Astrocyte of the spinal cord (primary cell): Measurements from ENCODE around the gene IL1RAPL2.
"Not testable (repeated sequence)": the region's sequence is repeated elsewhere in the genome, so short reads cannot be mapped to it uniquely, and the experiment has no call there.

Experiments used
- DNase-seq: peaks from one replicate; pipeline ENCODE4 v3.0.0; 2011; ENCODE audit warnings: low read depth, low spot score
- H3K4me3 ChIP-seq: 2 replicates; pipeline ENCODE4 v1.5.1; 2011; ENCODE audit warnings: low read depth, mild to moderate bottlenecking, low read length, moderate library complexity
- CTCF ChIP-seq: IDR thresholded peaks from 2 replicates; pipeline ENCODE4 v1.5.1; 2012; ENCODE audit warnings: low read depth, mild to moderate bottlenecking, low read length, inconsistent platforms
- in situ Hi-C: cut with HindIII; loops from 2 replicates; pipeline ENCODE4 v1.10.0; 2017; ENCODE audit warnings: low sequenced_read_pairs

The IL1RAPL2 gene

GRCh38 chrX:105220636-105221035, 654.6 kb downstream of the IL1RAPL2 start, which contains the start of gene TEX13A:
TSS of gene TEX13A (minus strand) at chrX:105220694. CDS start at chrX:105220397, 297 bp downstream.
- DNase-seq = no peak
- no peak for TF ChIP-seq CTCF
- in situ Hi-C loops = no loop called here

DNA sequence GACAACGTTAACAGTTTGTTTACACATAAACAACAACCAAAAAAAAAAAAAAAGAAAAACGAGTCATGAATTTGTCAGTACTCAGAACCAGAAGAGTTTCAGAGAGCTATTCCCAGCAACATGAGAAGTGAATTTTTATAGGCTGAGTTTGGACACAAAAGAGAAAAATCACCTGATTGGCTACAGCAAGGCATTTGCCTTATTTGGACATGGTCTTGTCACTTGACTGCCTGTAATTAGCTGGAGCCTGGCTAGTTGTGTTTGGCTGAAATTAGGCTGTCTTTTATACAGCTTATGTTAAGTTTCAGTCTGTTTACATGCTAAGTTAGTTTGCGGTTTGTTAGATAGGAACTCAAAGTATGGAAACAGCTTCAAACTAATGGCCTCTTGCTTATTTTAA, 655.4 kb downstream of the IL1RAPL2 start:
- in situ Hi-C loops = no loop called here
- no peak for TF ChIP-seq CTCF
- DNase-seq = no peak
- no peak overlapping the region for H3K4me3 ChIP-seq

More at GRCh38 chrX:105220636-105221035, 654.6 kb downstream of the IL1RAPL2 start, which contains the start of gene TEX13A:
- H3K4me3 ChIP-seq = no peak within 1 kb of the TSS

- no peak for DNase-seq
- TF ChIP-seq CTCF = no peak
- in situ Hi-C loops = no loop called here
- no peak overlapping the region for H3K4me3 ChIP-seq
Measured at GRCh38 chrX:105226499-105226898, 660.5 kb downstream of the IL1RAPL2 start.

- in situ Hi-C loops = no loop called here
- no peak overlapping the region for H3K4me3 ChIP-seq
- no peak for TF ChIP-seq CTCF
- no peak for DNase-seq
Measured at GRCh38 chrX:105228602-105229001, 662.6 kb downstream of the IL1RAPL2 start.

GRCh38 chrX:105229146-105229545, 663.1 kb downstream of the IL1RAPL2 start:
- no peak for DNase-seq
- in situ Hi-C loops = no loop called here
- H3K4me3 ChIP-seq = no peak overlapping the region
- no peak for TF ChIP-seq CTCF

DNA sequence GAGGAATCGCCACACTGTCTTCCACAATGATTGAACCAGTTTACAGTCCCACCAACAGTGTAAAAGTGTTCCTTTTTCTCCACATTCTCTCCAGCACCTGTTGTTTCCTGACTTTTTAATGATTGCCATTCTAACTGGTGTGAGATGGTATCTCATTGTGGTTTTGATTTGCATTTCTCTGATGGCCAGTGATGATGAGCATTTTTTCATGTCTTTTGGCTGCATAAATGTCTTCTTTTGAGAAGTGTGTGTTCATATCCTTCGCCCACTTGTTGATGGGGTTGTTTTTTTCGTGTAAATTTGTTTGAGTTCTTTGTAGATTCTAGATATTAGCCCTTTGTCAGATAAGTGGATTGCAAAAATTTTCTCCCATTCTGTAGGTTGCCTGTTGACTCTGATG, 671.4 kb downstream of the IL1RAPL2 start:
- DNase-seq, H3K4me3 ChIP-seq, in situ Hi-C loops: not testable (repeated sequence)

DNA sequence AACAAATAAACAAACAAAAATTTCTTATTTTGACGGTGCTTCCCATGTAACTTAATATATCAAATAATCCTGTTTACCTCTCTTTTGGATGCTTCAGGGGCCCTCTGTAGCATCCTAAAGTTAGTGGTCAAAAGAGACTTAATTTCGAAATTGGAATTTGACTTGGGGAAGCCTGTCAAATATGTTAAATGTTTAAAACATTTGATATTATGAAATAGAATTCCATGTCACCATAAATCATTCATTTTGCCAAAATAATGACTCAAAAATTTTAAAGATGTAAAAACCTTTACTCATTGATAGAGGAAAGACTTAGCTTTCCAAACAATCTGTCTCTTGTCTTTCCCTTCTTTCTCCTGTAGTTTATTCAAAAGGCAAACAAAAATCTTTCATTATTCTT, 675.1 kb downstream of the IL1RAPL2 start:
- no peak overlapping the region for H3K4me3 ChIP-seq
- in situ Hi-C loops = no loop called here
- no peak for DNase-seq
- no peak for TF ChIP-seq CTCF
